Amniotic epithelial cell (primary cell): ENCODE data around the gene SSH2.

ENCODE experiments used
- DNase-seq: peaks from one replicate; pipeline ENCODE4 v3.0.0-alpha.2; 2010; ENCODE audit warnings: low read depth

SSH2 gene

DNA sequence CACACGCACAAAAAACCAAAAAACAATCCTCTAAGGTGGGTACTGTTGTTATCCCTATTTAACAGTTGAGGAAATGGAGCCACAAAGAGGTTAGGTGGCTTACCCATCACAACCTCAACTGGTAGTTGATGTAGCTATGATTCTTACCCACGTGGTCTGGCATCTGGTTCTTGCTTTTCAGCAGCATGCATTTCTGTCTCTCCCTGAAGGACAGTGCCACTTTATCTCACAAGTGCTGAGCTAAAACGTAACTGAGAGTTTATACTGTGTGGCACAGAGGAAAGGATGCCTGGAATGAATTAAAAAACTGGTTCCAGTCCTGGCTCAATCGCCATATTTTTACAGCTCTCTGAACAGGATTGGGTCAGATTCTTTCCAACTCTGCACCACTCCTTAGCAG, 305.4 kb downstream of the SSH2 start:
- DNase-seq = no peak

DNA sequence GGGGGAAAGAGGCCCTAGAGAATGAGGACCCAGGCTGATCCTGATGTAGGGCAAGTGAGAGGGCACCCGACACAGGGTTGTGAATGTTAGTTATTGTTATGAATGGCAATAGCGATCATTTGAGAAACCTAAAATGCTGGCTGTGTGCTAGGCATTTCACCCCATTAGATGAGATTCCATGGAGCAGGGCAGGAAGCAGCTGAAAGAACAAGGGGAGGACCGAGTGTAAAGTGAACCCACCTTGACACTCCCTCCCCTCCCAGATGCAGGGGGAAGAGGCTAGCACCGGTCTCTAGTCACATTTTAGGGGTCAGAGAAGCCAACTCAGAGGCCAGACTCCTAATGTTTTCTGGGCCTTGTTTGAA, 306.8 kb downstream of the SSH2 start:
- DNase-seq = no peak

DNA sequence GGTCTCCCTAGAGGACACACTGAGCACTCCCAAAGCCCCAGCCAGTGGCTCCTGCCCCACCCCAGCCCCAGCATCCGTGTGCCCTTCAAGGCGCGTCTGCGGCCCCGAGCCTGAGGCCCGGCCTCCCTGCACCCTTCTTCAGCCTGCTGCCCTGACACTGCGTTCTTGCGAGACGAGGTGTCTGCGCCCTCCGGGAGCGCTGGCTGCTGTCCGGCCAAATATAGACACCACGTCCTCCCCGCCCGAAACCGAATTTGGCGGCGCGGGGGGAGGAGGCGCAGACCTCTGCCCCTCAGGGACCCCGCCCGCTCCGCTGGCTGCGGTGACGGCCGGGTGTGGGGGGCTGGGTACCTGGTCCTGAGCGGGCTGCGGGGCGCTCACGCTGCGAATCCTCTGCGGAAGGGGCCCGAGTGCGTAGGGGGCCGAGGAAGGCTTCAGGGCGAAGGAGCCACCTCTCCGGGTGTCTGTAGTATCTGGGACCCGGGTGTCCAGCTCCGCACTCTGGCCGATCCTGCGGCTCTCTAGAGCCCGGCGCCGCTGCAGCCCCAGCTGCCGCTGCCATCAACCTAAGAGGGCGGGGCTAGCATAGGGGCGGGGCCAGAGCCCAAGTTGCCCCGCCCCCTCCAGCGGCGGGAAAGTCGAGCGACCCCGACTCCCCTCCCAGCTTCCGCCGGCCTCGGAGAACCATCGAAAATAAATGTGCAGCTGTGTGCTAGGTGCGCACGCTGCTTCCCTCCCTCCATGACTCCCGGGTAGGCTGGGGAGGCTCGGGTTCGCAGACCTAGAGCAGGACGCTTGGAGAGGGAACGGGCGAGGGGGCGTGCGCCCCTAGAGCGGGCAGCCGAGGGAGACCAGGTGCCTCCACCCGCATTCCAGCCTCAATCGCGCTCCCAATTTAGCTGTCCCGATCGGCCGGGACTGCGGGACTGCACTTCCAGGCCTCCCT, 307.4 kb downstream of the SSH2 start, which contains the start of gene CORO6:
TSS of gene CORO6 (minus strand) at position 576 of the 946 bp plus-strand sequence. CDS start 1,491 bp downstream, outside the sequence.
- DNase-seq = no peak

DNA sequence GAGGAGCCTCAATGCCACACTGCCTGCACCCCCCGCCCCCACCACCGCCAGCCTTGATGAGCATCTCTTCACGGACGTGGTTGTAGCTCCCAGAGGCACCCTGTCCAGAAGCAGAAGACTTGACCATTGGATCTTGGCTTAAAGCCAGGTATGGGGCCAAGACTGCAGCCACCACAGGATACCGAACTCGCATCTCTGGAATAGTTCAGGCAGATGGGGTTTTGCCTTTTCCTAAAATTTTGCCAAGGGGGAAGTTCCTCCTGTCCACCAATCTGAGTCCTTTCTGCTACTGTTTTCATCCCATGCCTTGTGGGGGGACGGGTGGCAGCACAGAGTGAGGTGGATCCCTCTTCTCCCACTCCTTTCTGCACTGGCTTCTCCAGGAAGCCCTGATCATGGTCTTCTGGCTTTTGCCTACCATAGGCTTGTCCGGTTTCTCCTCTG, 308.3 kb downstream of the SSH2 start:
- no peak for DNase-seq

DNA sequence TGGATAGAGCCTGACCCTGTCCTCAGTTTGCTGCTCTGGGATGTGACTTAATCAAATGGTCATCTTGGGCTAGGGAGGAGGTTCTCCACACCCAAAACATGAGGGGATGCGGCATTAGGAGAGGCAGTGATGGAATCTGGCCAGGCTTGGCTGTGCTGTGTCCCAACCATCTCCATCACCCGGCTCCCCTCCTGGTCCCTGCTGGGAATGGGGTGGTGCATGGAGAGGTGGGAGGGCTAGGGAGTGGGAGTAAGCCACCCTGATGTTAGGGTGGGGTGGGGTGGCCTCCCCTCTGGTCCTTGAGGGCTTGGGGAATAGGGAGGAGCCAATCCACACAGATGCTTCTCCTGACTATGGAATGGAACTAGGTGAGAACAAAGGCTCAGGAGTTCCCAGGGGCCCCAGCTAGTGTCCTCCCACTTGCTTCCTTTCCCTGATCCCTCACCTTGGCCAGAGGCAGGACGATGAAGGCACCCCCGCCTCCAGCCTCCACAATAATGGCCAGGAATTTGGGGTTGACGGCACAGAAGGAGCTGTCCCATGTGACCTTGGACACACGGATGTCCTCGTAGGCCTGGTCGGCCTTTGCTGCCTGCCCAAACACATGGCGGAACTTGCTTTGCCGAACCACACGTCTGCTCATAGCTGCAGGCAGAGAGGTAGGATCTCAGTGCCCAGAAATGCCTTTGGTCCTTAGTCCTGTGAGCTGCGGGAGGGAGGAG, 309.1 kb downstream of the SSH2 start:
- no peak for DNase-seq

DNA sequence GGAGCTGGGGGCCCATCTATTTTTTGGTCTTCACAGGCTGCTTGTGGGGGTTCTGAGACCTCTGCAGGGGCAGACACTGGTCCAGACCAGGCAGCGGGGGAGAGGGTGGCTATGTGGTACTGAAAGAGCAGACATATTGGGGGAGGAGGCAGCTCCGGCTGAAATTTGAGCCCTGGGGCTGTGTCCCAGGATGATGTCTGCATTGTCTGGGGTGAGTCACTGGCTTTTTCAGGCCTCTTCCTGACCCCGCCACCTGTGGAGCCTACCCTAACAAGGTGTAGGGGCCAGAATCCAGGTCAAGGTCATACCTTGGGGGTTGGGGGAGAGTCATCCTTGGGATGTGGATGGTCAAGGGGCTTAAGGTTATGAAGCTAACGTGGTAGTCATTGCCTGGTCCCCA, 309.8 kb downstream of the SSH2 start:
- no peak for DNase-seq

DNA sequence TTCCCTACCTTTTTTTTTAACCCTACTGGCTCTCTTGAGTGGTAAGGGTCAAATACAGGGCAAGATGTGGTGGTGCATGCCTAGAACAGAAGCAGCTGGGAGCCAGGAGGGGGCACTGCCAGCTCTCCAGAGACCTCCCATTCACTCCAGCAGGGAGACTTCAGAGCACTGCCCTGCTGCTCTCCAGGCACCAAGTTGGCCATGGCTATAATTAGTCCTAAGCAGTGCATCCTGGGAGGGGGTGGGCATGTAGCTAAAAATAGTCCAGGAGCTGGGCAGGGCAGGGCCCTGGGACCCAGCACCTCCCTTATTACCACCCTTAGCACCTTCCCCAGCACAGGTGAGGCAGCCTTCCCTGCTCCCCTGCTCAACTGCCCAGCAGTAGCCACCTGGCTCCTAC, 310.8 kb downstream of the SSH2 start:
- DNase-seq = peak; percentile 66

DNA sequence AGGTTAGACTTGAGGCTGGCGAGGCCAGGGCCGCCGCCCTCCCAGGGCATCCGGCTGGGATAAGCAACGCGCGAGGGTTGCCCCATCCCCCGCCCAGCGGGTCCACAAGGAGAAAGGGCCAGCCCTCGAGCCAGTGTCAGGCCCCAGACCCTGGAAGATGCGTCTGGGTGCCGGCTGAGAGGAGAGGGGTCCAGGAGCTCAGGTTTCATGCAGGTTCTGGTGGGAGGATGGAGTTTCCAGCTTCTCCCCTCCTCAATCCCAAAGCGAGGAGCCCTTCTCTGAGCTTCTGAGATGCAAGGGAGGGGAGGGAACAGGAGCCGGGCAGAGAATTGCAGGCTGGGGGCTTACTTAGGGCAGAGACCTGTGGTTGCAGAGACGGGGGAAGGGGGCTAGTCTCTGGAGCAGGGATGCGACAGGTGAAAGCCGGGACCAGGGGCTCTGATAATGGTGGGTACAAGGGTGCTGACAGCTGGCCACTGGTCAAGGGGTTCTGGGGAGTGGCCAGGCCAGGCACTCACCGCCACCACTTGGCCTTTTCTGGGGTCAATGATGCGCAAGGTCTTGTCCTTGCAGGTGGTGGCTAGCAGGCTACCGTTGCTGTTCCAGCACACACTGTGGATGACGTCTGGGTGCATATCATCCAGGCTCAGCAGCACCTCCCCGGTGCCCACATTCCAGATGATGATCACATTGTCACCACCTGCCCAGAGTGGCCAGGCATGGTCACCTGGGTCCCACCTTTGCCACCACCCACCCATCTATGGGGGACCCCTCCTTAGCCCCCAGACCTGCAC, 311.6 kb downstream of the SSH2 start:
- no peak for DNase-seq

DNA sequence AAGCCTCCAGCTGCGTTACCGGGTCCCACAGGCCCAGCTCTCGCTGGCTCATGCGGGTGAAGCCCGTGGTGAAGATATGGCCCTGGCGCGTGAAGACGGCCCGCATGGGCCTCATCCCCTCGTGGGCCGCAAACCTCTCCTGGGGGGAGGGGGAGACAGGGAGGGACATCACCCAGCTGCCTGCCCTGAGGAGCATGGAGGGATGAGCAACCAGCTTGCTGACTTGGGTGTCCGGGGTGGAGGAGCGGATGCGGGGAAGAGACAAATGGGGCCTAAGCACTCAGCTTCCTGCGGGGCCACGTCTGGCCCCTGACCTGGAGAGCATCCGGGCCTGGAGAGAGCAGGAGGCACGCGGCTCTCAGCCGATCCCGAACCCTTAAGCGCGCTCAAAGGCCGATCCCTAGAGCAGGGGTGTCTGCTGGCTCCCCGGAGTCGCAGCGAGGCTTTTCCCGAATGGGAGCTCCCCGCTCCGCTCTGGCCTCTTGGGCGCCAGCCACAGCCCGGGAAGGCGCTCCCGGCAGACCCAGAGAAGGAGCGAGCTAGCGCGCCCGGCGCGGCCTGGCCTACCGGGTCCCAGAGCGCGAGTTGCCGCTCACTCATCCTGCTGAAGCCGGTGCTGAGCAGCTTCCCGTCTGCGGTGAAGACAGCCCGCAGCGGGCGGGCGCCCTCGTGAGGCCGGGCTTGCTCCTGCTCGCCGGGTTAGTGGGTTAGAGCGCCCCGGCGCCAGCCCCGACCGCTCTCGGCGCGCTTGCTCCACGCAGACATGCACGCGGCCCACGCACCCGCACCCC, 312.4 kb downstream of the SSH2 start:
- peak; percentile 64 for DNase-seq

DNA sequence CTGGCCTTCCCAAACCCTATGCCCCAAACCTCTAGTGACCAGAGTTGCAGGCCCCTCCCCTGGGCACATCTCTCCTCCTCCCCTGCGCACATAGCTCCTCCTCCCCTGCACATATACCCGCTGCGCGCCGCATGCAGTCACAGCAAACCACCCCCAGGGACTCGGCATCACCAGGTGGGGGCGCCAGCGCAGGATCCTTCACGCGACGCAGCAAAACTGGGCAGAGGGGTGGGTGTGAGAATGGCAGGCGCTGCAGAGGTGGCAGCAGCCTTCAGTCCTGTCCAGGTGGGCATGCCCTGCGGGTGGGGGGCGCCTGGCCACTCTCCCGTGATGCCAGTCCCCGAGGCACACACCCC, 312.9 kb downstream of the SSH2 start:
- peak; percentile 69 for DNase-seq

DNA sequence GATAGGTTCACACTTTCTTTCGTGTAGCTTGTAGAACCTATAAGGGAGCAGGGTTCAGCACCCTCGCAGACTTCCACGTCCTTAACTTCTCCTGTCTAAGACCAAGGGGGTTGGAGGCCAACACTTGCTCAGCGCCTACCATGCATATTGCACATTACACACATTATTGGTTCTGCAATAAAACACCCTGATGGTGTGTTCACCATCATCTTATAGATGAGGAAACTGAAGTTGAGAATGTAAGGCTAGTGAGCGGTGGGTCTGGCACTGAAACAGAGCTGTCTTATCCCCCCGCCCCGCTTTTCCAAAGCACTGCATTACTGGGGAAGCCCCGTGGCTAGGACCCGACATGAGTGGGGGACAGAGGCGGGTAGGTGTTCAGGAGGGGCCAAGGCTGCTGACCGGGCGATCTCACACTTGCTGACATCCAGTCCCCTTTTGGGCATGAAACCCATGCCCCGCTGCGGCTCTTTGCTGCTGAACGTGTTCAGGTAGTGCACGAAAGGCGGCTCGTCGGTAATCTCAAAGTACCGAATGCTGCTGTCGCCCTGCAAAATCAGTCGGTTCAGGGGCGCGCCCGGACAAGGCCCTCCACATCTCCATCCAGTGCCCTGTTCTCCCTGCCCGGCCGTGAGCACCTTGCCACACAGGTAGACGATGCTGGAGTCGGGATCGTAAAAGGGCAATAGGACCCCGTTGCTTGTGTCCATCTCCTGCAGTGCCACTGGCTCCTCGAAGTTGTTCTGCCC, 313.6 kb downstream of the SSH2 start:
- no peak for DNase-seq

DNA sequence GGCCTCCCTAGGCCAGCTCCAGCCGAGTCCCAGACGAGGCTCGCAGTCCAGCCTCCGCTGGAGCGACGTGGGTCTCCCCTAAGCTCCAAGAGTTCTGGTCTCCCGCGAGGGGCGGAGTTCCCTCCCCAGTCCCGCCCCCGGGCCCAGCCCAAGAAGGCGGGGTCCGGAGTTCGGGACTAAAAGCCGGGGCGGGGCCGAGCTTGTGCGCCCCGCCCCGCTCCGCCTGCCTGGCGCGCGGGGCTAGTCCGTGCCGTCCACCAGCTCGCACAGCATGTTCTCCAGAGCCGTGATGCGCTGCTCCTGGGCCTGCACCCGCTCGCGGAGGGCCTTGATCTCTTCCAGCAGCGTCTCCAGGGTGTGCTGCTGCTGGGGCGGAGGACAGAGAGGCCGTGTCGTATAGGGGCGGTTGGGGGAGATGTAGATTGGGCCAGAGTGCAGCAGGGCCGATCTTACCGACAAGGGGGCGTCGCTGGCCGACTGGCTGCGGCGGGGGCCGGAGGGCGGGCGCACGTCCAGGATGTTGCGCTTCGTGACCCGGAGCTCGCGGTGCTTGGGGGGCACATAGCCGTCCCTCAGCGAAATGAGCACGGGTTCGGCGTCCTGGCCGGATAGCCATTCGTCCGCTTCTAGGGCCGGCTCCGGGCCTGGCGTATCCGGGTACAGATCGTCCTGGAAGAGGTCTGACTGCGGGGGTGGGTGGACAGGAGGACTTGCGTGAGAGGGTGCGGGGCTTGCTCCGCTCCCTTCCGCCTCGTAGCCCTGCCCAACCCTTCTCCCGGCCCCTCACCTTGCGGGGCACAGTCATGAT, 314.3 kb downstream of the SSH2 start:
- DNase-seq = peak; percentile 83

DNA sequence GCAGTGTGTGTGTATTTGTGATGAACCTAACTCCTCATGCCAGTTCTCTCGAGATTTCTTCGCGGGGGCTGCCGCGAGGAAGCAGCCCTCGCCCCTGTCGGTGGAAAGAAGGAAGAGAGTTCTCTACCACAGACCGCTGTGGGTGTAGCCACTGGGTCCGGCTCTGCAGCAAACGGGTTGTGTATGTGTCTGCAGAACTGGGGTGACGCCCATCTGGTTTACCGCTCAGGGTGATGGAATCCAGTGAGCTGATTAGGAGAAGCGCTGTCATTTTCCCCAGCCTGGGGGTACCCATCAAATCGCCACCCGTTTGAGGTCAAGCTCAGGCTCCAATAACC, 315.0 kb downstream of the SSH2 start:
- DNase-seq = peak; percentile 39

DNA sequence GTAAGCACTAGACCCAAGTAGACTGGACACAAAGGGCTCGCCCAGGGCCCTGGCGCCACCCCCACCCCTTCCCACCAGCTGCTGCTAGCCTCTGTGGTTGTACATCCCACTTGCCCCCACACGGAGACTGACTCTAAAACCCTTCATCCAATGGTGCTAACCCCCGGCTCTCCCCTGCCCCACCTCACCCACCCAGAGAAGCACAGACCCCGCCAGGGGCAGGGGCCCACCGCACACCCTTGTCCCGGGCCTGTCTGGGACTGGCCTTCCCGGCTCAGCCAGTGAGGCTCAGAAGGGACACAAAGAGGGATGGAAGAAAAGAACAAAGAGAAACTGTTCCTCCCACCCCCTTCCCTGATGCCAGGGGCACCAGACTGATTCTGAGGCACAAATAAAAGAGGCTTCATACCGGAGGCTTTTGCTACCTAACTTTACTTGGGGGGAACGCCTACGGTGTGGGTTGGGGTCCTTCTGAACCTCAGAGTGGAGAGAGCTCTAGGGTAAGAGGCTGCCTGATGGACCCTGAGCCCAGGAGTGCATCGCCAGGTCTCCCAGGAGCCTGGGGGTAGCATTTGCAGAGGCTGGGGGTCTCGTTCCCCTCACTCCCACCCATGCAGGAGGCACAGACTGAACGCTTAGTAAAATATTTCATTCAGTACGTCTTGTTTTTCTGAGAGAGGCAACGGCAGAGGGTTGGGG, 315.5 kb downstream of the SSH2 start:
- no peak for DNase-seq

DNA sequence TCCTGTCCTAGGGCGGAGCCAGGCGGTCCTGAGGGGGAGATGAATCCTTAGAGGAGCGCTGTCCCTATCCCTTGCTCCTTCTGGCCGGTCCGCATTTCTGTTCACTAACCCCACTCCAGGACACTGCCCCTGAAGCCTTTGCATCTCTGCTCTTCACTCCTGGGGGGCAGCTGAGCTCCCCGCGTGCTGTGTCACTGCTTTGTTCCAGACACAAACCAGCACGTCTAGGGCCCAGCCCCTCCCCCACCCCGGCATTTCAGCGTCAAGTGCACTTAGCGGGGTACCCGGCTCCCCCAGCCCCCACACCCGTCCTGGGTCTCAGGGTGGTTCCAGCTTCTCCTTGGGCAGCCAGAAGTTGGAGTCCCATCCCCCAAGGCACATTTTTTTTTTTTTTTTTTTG, 316.2 kb downstream of the SSH2 start:
- DNase-seq = no peak

DNA sequence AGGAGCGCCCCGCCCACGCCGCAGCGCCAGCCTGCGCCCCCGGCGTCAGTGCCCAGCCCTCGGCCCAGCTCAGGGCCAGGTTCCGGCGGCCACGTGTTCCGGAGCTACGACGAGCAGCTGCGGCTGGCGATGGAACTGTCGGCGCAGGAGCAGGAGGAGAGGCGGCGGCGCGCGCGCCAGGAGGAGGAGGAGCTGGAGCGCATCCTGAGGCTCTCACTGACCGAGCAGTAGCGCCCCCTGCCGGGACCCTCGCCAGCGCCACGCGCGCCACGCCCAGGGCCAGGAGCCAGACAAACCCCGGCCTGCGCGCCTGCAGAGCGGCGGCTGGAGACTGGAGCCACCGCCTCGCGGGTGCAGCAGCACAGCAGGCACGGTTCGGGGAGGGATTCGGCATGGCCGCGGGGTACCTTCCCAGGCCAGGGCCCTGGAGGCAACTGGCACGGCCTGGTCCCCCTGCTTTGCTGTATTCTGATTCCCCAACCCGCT, 316.6 kb downstream of the SSH2 start:
- DNase-seq = peak; percentile 78

DNA sequence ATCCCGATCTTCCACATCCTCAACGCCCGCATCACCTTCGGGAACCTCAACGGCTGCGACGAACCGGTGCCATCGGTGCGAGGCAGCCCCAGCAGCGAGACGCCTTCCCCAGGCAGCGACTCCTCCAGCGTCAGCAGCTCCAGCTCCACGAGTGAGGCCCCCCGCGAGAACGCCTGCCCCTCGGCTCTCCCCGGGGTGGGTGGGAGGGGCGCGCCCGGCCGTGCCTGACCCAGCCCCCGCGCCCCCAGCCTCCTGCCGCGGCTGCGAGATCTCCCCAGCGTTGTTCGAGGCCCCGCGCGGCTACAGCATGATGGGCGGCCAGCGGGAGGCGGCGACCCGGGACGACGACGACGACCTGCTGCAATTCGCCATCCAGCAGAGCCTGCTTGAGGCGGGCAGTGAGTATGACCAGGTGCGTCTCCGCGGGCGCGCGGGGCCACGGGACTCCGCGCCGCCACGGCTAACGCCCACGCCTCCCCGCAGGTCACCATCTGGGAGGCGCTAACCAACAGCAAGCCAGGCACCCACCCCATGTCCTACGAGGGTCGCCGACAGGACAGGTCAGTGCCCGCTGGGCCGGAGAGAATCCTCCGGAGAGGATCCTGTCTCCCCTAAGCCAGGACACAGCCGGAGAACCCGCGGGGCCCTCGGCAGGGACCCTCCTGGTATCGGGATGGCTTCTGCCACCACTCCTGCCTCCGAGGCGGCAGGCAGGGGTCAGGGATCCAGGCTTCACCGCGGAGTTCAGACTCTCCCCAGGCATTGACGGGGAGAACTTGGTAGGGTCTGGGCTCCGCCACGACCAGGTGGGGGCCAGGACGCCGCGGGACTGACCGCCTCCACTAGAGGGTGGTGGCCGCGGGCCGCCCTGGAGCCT, 317.4 kb downstream of the SSH2 start:
- no peak for DNase-seq

DNA sequence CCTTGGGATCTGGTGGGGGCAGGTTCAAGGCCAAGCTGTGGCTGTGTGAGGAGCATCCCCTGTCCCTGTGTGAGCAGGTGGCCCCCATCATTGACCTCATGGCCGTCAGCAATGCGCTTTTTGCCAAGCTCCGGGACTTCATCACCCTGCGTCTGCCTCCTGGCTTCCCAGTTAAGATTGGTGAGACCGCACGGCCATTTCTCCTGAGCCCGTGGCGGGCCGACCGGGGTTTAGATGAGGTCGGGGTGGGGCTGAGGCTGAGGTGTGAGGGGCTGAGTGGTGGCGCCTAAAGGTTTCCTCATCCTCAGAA, 318.0 kb downstream of the SSH2 start:
- DNase-seq = no peak
